Measurements from ENCODE around the gene CASR.

Gene CASR

DNA sequence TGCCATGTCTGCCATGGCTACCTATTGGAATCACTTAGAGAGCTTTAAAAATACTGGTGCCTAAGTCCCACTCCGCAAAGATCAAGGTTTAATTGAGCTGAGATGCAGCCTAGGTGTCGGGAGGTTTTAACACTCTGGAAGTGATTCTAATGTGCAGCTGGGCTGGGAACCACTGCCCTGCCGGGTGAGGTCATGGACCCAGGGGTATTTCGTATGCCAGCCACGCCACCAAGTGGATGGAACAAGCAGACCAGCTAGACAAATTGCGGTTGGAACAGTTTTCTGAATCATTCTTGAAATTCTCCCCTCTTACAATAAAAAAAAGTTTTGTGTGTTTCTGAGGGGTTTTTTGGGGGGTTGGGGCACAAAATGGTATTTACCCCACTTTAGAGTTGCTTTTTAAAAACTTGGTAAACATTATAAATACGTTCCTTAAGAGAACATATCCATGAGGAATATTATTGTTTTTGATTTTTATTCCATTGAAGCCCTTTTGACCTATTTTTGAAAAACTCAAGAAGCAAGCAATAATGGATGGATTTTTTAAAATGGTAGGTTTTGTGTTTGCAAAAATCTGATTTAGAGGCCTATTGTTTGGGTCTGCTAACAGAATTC lies 75.4 kb downstream of the CASR start:
- DNase-seq: no peak

GRCh38 chr3:122260206-122260605 lies 76.7 kb downstream of the CASR start:
- DNase-seq: no peak

- DNase-seq: no peak
Observed at GRCh38 chr3:122263058-122263457, 79.6 kb downstream of the CASR start.

GRCh38 chr3:122263974-122264588 lies 80.6 kb downstream of the CASR start:
- no peak for DNase-seq

- no peak for DNase-seq
Observed at GRCh38 chr3:122265957-122266356, 82.5 kb downstream of the CASR start.

- no peak for DNase-seq
Observed at GRCh38 chr3:122268257-122269024, 85.0 kb downstream of the CASR start.

DNA sequence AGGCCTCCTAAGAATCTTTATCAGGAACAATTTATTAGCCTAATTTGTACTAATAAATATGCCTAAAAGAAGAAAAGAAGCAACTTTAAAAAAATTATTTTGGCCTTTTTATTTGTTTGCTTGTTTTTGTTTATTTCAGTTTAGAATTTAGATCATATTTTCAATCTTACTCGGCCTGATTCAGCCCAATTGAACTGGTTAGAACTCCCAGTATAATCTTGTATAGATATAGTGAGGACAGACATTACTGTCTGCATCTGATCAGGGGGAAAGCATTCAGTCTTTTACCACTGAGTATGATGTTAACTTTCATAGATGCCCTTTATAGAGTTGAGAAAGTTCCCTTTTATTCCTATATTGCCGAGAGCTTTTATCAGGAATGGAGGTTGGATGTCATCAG lies 85.6 kb downstream of the CASR start:
- no peak for DNase-seq

GRCh38 chr3:122271246-122271898 lies 87.9 kb downstream of the CASR start:
- DNase-seq: no peak

GRCh38 chr3:122272879-122273278 lies 89.4 kb downstream of the CASR start:
- no peak for DNase-seq

GRCh38 chr3:122273498-122273897 lies 90.0 kb downstream of the CASR start:
- DNase-seq: no peak

GRCh38 chr3:122281891-122282290 lies 98.4 kb downstream of the CASR start:
- DNase-seq: no peak

DNA sequence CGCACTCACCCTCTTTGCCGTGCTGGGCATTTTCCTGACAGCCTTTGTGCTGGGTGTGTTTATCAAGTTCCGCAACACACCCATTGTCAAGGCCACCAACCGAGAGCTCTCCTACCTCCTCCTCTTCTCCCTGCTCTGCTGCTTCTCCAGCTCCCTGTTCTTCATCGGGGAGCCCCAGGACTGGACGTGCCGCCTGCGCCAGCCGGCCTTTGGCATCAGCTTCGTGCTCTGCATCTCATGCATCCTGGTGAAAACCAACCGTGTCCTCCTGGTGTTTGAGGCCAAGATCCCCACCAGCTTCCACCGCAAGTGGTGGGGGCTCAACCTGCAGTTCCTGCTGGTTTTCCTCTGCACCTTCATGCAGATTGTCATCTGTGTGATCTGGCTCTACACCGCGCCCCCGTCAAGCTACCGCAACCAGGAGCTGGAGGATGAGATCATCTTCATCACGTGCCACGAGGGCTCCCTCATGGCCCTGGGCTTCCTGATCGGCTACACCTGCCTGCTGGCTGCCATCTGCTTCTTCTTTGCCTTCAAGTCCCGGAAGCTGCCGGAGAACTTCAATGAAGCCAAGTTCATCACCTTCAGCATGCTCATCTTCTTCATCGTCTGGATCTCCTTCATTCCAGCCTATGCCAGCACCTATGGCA lies 100.5 kb downstream of the CASR start:
- DNase-seq: peak; percentile 3

DNA sequence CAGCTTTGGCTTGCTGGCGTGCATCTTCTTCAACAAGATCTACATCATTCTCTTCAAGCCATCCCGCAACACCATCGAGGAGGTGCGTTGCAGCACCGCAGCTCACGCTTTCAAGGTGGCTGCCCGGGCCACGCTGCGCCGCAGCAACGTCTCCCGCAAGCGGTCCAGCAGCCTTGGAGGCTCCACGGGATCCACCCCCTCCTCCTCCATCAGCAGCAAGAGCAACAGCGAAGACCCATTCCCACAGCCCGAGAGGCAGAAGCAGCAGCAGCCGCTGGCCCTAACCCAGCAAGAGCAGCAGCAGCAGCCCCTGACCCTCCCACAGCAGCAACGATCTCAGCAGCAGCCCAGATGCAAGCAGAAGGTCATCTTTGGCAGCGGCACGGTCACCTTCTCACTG lies 101.0 kb downstream of the CASR start:
- DNase-seq: no peak

- DNase-seq: no peak
Observed at GRCh38 chr3:122294359-122294758, 110.9 kb downstream of the CASR start.

DNA sequence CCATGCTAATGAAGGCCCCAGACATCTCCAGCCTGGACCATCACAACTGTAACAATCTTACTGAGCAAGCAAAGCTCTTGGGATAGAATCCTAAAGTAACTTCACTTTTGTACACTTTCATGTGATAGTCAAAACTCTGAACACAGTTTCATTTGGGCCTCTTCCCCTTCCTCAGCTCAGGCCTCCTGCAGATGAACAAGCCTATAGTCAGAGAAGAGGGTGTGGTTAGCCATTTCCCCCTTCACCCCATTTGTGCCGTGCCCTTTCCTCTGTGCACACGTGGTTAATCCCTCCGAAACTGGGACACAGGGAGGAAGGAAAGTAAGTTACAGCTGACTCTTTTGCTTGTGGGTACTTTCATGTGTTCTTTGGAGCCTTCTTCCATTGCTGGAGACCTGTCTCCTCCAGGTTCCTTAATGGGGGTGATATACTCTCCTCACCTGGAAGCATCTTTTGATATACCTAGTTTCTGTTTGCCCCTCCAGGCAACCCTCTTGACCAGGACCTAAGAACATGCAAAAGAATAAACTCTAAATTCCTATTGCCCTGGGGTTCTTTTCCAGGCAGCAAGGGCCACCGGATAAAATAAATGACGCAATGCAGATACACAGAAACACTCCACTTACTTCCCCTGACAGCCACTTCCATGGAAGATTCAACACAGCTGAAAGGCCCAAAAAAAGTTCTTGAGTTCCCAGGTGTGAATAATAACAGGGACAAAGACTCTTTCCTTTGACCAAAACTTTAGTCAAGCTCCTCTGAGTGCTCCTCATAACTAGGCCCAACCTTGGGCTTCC lies 112.0 kb downstream of the CASR start:
- no peak for DNase-seq

DNA sequence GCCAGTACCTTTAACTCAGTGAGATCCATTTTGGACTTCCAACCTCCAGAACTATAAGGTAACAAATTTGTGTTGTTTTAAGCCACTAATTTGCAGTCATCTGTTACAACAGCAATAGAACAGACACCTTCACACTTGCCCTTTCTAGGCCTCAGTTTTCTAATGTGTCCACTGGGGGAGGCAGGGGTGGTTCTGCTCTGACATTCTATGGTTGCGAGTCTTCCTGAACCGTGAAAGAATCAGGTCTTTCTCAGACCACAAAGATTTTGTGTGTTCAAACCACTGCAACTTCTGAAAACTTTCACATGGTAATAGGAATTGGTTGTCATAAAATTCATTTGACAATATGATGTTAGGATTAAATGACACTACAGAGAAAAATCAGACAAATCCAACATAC lies 114.8 kb downstream of the CASR start:
- DNase-seq: no peak

DNA sequence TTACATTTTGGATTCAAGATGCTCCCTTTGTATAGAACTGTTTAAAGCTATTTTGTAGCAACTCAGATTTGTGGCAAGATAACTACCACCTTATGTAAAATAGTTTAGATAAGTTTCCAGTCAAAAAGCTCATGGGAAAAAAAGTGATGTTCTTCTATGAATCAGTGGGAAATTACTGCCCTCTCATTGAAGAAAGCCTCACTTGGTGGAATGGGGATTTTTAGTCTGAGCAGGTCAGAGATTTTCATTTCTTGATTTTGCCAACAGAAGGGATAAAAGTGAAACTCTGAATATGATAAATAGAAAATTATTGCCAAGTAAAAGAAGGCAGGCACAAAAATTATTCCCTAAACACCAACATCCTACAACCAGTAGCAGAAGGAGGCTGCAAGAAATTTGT lies 115.7 kb downstream of the CASR start:
- DNase-seq: no peak

DNA sequence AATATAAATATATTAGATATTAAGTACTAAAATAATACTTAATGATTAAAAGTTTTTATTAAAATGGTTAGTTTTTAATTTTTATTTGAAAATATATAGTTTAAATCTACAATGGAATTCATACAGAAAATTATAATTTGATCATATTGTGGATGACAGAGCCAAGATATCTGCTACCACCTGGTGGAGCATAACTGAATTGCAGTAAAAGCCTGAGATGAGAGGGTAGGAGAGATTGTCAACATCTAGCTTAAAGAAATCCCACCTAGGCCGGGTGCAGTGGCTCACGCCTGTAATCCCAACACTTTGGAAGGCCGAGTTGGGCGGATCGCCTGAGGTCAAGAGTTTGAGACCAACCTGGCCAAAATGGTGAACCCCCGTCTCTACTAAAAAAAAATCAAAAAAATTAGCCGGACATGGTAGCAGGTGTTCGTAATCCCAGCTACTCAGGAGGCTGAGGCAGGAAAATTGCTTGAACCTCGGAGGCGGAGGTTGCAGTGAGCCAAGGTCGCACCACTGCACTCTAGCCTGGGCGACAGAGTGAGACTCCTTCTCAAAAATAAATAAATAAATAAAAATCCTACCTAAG lies 116.5 kb downstream of the CASR start:
- DNase-seq: no peak

GRCh38 chr3:122301063-122301462 lies 117.6 kb downstream of the CASR start:
- DNase-seq: no peak

- DNase-seq: no peak
Observed at GRCh38 chr3:122305818-122306621, 122.6 kb downstream of the CASR start.

GRCh38 chr3:122306622-122306953 lies 123.1 kb downstream of the CASR start:
- DNase-seq: no peak

All from NCI-H2171 (cell line).